CD4-positive, alpha-beta T cell (primary cell): ENCODE data around the gene PIGH. TPM values are rescaled to one million over a fixed set of nuclear protein-coding genes. Genes with fewer than 3 reads are reported as not detected.

ENCODE experiments used
- ATAC-seq: fragments of 200-7000 bp; cut with Tn5 transposase; one replicate; pipeline ENCODE4 v1.10.0; 2022; ENCODE audit warnings: mild to moderate bottlenecking; ENCODE audit not compliant: poor library complexity
- CTCF ChIA-PET: fragments of 350-600 bp; sonication (Branson Sonifier 250); formaldehyde crosslinking; loops from one replicate; lab custom pipeline; 2021; ENCODE audit warnings: antibody characterized with exemption, inconsistent platforms; lab: Charles Lee
- POLR2A ChIA-PET: fragments of 350-600 bp; sonication (Branson Sonifier 250); formaldehyde crosslinking; loops from one replicate; lab custom pipeline; 2021; ENCODE audit warnings: antibody characterized with exemption, inconsistent platforms; lab: Charles Lee
- DNase-seq, 14 experiments: peaks; one replicate each; pipeline ENCODE4 v3.0.0-alpha.2; 2013 to 2020; ENCODE audit warnings: mixed read lengths in 2 of 14
- H3K27ac ChIP-seq, 2 donors: one replicate each; pipeline versions ENCODE4 v1.5.1 to v1.7.0; 2013; ENCODE audit warnings: low read length in 2 of 2, low read depth in 1 of 2, mild to moderate bottlenecking in 1 of 2
- H3K27me3 ChIP-seq, 2 experiments: 1 replicate in 1 of 2; 2 replicates in 1 of 2; pipeline versions ENCODE4 v1.6.1 to v1.7.0; 2013; ENCODE audit warnings: low read length in 2 of 2, control low read depth in 1 of 2, mild to moderate bottlenecking in 1 of 2, moderate library complexity in 1 of 2; ENCODE audit not compliant: insufficient read depth in 2 of 2, control insufficient read depth in 1 of 2
- H3K36me3 ChIP-seq: one replicate; pipeline ENCODE4 v1.6.1; 2013; ENCODE audit warnings: low read length, control low read depth; ENCODE audit not compliant: insufficient read depth
- H3K4me1 ChIP-seq: one replicate; pipeline ENCODE4 v1.6.1; 2013; ENCODE audit warnings: low read length, control low read depth; ENCODE audit not compliant: insufficient read depth
- H3K4me3 ChIP-seq: one replicate; pipeline ENCODE4 v1.5.1; 2013; ENCODE audit warnings: mild to moderate bottlenecking, low read length, moderate library complexity
- H3K9me3 ChIP-seq, 2 experiments: 1 replicate in 1 of 2; 2 replicates in 1 of 2; pipeline versions ENCODE4 v1.6.1 to v1.7.0; 2013; ENCODE audit warnings: low read length in 2 of 2, mild to moderate bottlenecking in 2 of 2, control low read depth in 1 of 2, moderate library complexity in 1 of 2; ENCODE audit not compliant: control insufficient read depth in 1 of 2, insufficient read depth in 1 of 2
- H3K27ac Mint-ChIP-seq: one replicate; pipeline ENCODE4 v1.8.0; 2020; ENCODE audit warnings: mixed read lengths
- H3K27me3 Mint-ChIP-seq: one replicate; pipeline ENCODE4 v1.8.0; 2021; ENCODE audit warnings: mixed read lengths
- H3K36me3 Mint-ChIP-seq: one replicate; pipeline ENCODE4 v1.8.0; 2021; ENCODE audit warnings: low read depth, mixed read lengths
- H3K4me1 Mint-ChIP-seq: one replicate; pipeline ENCODE4 v1.8.0; 2021; ENCODE audit warnings: low read depth, mixed read lengths
- H3K4me3 Mint-ChIP-seq: one replicate; pipeline ENCODE4 v1.8.0; 2020; ENCODE audit warnings: mild to moderate bottlenecking, mixed read lengths
- H3K9me3 Mint-ChIP-seq: one replicate; pipeline ENCODE4 v1.8.0; 2020; ENCODE audit warnings: mixed read lengths
- CTCF ChIP-seq: fragments of 200-600 bp; IDR thresholded peaks from one replicate; pipeline ENCODE4 v1.8.0; 2022; ENCODE audit warnings: antibody characterized with exemption, mild to moderate bottlenecking
- intact Hi-C, 2 experiments: fragments of 100-400 bp; cut with DNase I in 1 of 2; cut with micrococcal nuclease in 1 of 2; formaldehyde crosslinking; loops; one replicate each; pipeline versions ENCODE4 v1.15.1 to v1.9.0; 2023 to 2025; cut with DNase I, micrococcal nuclease
- total RNA-seq, 174 experiments: library from RNA in 2 of 174; stranded (reverse) in 2 of 174; gene quantifications; one replicate each; pipeline ENCODE4 v1.2.3 and lab custom pipeline; 2021 to 2026

PIGH gene
- total RNA-seq, 2 experiments from 2014 or later, result 66.0 to 69.7 TPM

- no peak for DNase-seq
- peaks cover 0 to 3% of the 10 kb centered on the region in 2 experiments for H3K9me3 ChIP-seq
- H3K27me3 Mint-ChIP-seq, result no peaks in the 10 kb centered on the region
- H3K4me3 Mint-ChIP-seq, result no peak overlapping the region
- no peak for ATAC-seq
- no peaks in the 10 kb centered on the region for H3K36me3 ChIP-seq
- ChIA-PET CTCF (no interaction called here), POLR2A (no interaction called here)
- H3K4me1 Mint-ChIP-seq, result no peaks in the 10 kb centered on the region
- no peak for TF ChIP-seq CTCF
- H3K27ac ChIP-seq, result no peak overlapping the region
- H3K4me3 ChIP-seq, result no peak overlapping the region
- peaks cover 3% of the 10 kb centered on the region for H3K4me1 ChIP-seq
- H3K27ac Mint-ChIP-seq, result no peak overlapping the region
- H3K27me3 ChIP-seq, result no peaks in the 10 kb centered on the region
- no peaks in the 10 kb centered on the region for H3K36me3 Mint-ChIP-seq
- intact Hi-C loops, result loop anchor here (5.0 to 10.0 kb wide), 3 partner anchors 47 to 1219 kb away; no protein-coding TSS in a partner anchor
- H3K9me3 Mint-ChIP-seq, result no peaks in the 10 kb centered on the region
Measured at GRCh38 chr14:67574156-67574555, 25.9 kb downstream of the PIGH start.

GRCh38 chr14:67573228-67574010, 26.6 kb downstream of the PIGH start:
- peaks cover 0 to 3% of the 10 kb centered on the region in 2 experiments for H3K9me3 ChIP-seq
- Mint-ChIP-seq H3K27me3 (no peaks in the 10 kb centered on the region), H3K4me1 (no peaks in the 10 kb centered on the region), H3K27ac (no peak overlapping the region), H3K9me3 (no peaks in the 10 kb centered on the region), H3K36me3 (no peaks in the 10 kb centered on the region), H3K4me3 (no peak overlapping the region)
- CTCF ChIA-PET, result no interaction called here
- POLR2A ChIA-PET, result no interaction called here
- no peak overlapping the region for H3K4me3 ChIP-seq
- intact Hi-C loops, result loop anchor here (5.0 to 10.0 kb wide), 3 partner anchors 46 to 1219 kb away; no protein-coding TSS in a partner anchor
- ATAC-seq (no peak), DNase-seq (no peak)
- H3K27me3 ChIP-seq, result no peaks in the 10 kb centered on the region
- TF ChIP-seq CTCF, result no peak
- H3K4me1 ChIP-seq, result peaks cover 3% of the 10 kb centered on the region
- no peak overlapping the region for H3K27ac ChIP-seq
- no peaks in the 10 kb centered on the region for H3K36me3 ChIP-seq

GRCh38 chr14:67572608-67573007, 27.5 kb downstream of the PIGH start:
- H3K36me3 ChIP-seq, result no peaks in the 10 kb centered on the region
- H3K9me3 ChIP-seq, result peaks cover 0 to 3% of the 10 kb centered on the region in 2 experiments
- no peak for TF ChIP-seq CTCF
- CTCF ChIA-PET, result interaction anchor here (2.8 kb wide), 1 partner anchor 146 kb away, joined by 51 read pairs; no protein-coding TSS in a partner anchor
- Mint-ChIP-seq H3K9me3 (no peaks in the 10 kb centered on the region), H3K4me3 (no peak overlapping the region), H3K27ac (no peak overlapping the region), H3K36me3 (no peaks in the 10 kb centered on the region), H3K4me1 (no peaks in the 10 kb centered on the region), H3K27me3 (no peaks in the 10 kb centered on the region)
- intact Hi-C loops, result loop anchor here (1.0 to 10.0 kb wide), 4 partner anchors 43 to 1218 kb away; no protein-coding TSS in a partner anchor
- no peak for DNase-seq
- POLR2A ChIA-PET, result interaction anchor here (1.7 to 2.5 kb wide), 2 partner anchors 141 to 145 kb away, joined by 7 to 16 read pairs; no protein-coding TSS in a partner anchor
- no peak for ATAC-seq
- H3K27ac ChIP-seq, result no peak overlapping the region
- no peak overlapping the region for H3K4me3 ChIP-seq
- no peaks in the 10 kb centered on the region for H3K27me3 ChIP-seq
- peaks cover 3% of the 10 kb centered on the region for H3K4me1 ChIP-seq
